ENCODE measurements around the gene RBM15B. TPM values are rescaled to one million over a fixed set of nuclear protein-coding genes. Genes with fewer than 3 reads are reported as not detected.

RBM15B gene
- total RNA-seq, 1 donor from 2014 or later = 25.1 TPM

DNA sequence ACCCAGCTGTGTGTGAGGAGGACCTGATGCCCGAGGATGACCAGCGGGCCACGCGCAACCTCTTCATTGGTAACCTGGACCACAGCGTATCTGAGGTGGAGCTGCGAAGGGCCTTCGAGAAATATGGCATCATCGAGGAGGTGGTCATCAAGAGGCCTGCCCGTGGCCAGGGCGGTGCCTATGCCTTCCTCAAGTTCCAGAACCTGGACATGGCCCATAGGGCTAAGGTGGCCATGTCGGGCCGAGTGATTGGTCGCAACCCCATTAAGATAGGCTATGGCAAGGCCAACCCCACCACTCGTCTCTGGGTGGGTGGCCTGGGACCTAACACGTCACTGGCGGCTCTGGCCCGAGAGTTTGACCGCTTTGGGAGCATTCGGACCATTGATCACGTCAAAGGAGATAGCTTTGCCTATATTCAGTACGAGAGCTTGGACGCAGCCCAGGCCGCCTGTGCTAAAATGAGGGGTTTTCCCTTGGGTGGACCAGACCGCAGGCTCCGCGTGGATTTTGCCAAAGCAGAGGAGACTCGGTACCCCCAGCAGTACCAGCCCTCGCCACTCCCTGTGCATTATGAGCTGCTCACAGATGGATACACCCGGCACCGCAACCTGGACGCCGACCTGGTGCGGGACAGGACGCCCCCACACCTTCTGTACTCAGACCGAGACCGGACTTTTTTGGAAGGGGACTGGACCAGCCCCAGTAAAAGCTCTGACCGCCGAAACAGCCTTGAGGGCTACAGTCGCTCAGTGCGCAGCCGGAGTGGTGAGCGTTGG is 1.5 kb downstream of the RBM15B start:
- ATAC-seq = no peak

DNA sequence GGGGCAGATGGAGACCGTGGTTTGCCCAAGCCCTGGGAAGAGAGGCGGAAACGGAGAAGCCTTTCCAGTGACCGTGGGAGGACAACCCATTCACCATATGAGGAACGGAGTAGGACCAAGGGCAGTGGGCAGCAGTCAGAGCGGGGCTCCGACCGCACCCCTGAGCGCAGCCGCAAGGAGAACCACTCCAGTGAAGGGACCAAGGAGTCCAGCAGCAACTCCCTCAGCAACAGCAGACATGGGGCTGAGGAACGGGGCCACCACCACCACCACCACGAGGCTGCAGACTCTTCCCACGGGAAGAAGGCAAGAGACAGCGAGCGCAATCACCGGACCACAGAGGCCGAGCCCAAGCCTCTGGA is 2.0 kb downstream of the RBM15B start:
- no peak for ATAC-seq

DNA sequence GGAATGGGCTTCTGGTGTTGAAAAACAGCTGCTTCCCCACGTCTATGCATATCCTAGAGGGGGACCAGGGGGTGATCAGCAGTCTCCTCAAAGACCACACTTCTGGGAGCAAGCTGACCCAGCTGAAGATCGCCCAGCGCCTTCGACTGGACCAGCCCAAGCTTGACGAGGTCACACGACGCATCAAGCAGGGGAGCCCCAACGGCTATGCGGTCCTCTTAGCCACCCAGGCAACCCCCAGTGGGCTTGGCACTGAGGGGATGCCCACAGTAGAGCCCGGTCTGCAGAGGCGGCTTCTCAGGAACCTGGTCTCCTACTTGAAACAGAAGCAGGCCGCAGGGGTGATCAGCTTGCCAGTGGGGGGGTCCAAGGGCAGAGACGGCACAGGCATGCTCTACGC is 2.5 kb downstream of the RBM15B start:
- no peak for ATAC-seq

DNA sequence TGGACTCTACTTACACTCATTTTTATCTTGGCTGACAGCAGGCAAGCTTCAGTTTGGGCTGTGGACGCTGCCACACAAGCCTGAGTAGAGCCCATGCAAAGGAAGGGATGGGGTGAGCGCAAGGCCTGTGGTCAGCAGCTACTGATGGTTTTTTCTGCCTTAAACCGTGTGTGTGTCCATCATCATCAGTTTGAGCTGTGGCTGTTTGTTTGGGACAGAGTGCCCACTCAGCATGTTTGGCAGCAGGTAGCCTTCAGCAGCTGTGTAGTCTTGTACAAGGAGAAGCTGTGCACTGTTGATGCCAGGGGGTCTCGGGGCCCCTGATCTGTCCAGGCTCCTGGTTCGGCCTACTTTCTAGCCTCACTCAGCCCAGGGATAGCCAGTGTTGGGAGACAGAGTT is 3.5 kb downstream of the RBM15B start:
- ATAC-seq = no peak

DNA sequence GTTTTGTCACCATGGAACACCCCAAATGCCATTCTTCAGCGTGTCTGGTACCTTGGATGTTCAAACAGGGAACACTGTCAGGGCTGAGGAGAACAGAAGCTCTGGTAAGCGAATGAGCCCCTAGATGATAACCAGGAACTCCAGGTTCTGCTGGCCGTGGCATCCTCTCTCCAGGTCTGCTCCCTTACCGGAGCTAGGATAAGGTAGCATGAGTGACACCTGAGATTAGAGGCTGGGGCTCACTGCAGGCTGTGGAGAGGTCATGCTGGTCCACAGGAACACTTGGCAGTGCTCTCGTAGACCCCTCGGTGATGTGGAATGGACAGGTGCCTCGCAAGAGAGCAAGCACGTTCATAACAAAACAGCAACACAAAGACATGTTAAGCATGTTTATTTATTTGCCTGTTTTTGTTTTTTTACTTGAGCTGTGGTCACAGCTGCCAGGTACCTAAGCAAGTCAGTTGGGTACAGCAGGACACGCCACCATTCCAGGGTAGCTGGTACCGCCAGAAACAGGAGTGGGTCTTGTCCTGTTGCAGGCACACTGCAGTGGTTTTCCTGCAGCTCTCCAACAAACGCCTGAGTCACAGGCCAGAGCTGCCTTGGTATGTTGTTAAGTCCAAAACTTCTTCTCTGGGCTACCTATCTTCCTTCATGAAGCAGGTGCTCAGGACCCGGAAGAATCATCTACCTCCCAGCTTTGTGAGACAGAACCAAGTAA is 4.6 kb downstream of the RBM15B start:
- ATAC-seq = no peak

DNA sequence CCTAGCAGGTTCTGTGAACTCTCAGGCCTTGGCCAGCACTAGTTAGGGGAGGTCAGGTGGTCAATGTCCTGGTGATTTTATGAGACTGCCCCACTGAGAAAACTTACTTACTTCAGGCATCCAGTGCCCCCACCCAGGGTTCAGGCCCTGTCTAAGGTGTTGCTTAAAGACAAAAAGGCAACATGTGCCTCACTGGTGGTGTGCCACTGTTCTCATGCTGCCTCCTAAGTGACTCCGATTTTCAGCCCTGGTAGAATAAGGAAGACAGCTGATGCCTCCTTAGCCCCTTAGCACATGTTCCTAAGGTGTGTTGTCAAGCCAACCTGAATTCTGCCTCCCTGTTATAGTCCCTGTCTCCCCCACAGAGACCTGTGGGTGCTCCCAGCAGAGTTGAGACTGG is 5.3 kb downstream of the RBM15B start:
- ATAC-seq = no peak

DNA sequence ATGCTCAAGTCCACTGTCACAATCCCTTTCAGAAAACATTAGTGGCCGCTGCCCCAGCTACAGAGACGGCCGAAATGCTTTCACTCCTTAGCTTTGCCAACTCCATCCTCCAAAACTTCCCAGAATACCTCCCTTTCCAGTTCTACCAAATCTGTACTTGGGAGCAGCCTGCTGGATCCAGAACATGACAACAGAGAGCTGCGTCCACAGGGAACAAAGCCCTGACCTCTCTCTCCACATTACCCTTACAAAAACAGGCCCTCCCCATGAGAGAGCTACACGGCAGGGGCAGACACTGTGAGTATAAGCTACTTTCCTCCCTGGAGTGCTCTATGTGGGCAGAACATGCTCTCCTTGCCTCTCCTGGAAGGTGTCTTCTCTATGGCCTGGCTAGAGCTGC is 6.3 kb downstream of the RBM15B start:
- no peak for ATAC-seq

DNA sequence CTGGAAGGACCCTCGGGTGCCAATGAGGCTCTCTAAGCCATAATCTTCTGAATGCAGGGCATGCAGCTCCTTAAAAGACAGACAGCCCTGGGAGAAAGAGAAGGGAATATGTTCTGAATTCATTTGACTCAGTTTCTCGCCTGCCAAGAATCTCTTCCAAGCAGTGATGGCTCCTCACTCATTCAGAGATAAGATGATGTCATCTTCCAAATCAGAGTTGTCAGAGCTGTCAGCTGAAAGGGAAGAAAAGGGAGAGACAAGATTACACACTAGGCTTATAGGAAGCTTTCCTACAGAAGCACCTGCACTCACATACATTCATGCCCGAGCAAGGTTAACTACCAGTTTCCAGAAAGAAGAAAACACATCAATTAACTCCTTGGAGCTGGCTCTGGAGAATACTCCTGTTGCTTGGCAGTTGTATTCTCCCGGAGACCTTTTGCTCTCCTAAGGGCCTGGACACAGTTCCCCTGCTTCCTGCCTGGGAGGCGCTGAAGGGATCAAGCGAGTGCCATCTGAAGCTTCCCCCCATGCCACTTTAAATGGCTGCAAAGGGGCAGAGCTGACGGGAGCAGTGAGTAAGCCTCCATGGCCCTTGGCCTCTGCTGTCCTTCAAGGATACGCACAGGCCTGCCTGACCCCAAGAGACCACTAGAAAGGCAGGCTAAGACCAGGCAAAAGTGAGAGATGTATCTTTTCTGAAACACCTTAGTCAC is 7.7 kb downstream of the RBM15B start:
- ATAC-seq = no peak

DNA sequence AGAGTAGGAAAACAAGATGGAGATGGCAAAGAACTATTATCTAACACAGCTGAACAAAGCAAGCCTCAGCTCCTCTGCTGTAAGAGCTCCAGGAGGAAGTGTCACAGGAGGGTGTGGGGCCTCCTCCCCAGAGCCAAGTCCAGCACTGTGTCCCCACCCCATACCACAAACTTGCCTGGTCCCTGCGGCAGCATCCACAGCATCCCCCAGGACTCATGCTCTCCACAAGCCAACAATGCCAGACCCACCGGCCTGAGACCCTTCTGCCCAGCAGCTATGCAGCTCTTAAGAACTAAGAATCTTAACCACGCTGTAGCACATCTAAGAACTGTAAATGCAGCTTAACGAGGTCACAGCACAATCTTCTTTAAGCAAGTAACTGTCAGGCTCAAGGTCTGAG is 9.1 kb downstream of the RBM15B start:
- ATAC-seq = peak; percentile 22

DNA sequence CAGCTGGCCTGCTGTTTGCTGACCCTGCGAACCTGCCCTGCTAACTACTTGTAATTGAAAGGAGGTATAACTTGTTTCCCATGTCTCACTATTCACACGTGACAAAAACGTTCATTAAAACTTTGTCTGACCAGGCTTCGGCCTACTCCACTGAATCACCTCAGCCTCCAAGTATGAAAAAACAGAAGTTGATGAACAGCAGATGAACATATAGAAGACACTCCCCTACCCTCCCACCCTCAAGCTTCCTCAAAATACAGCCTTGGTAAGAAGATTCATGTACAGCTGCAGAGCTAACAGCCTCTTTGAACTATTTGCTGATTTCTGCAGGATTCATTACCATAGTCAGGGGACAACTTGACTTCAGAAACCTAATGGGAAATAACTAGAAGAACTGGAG is 10.7 kb downstream of the RBM15B start:
- no peak for ATAC-seq

DNA sequence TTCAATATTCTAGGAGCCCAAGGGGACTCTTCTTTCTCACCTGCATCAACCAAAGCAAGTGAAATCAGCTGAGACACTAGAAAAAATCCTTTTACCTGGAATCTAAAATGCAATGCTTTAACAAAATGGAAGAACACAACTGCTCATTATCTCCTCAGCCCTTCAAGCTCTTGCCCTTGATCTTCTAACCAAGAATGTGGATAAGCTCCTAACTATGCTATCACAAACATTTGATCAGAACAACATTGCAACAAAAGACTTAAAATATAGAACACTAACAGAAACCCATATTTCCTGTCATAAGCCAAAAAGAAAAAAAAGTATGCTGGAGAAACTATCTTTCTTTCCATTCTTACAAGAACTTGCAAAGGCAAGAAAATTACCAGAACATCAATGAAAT is 12.6 kb downstream of the RBM15B start:
- no peak for ATAC-seq

DNA sequence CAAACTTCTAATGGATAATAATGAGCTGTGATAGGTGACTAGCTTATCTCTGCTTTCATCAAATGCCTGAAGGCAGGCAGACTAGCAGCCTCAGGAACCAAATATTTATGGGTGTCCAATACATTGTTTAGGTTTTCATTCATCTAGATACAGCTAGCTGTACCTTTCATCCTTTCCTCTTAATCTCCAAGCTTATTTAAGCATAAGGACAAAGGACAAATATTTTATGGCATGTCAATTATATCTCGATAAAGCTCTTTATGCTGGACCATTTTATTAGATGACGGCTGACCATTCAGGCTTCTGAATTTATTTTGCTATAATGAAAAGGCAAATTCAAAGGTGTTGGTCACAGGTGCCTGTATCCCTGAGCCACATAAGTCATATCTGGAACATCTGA is 16.9 kb downstream of the RBM15B start:
- no peak for ATAC-seq

DNA sequence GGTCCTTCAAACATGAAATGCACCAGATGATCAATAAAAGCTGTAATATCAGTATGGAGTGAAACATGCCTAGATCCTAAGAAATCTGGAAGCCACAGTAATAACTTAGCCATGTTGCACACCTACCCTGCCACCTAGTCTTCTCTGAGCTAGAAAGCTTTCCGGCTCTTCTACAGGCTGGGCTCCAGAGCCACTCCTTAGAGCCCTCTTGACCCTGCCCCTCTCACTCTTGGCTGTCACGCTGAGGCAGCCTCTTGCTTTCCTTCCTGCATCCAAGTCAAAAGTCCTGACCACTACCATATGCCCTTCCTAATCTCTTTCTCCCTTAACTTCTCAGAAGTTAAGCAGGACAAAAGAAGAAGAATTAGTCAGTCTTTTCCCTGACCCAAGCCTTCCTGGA is 17.7 kb downstream of the RBM15B start:
- ATAC-seq = no peak

DNA sequence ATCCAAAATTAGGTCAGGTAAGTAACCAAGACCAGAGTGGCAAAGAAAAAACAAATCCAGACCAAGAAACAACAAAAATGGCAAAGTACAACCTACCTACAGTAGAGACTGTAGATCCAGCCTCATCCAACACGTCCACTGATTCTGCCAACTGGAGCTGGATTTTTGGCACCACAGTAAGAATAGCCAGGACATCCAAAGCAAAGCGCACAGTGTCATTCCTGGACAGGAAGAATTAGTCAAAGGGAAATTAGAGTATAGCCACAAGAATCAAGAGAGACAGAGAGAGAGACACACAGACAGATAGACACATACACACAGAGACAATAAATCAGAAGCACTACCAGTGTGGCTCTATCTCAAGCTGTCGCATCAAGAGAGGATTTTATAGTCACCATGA is 31.1 kb downstream of the RBM15B start:
- ATAC-seq = no peak

DNA sequence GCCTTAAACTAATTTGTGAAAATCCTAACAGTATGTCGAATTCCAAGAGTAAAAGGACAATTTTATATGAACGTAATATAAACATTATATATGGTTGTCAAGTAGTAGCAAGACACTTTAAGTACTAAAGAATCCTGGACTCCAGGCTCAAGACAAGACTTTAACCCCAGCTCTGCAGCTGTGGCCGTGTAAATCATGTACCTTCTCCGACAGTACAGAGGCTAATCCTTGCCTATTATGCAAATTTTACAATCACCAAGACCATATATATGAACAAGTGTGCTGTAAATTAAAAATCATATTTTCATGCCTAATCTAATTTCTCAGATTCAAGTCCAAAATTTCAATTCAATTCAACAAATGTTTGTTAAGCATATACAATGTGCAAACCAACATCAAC is 35.8 kb downstream of the RBM15B start:
- no peak for ATAC-seq

DNA sequence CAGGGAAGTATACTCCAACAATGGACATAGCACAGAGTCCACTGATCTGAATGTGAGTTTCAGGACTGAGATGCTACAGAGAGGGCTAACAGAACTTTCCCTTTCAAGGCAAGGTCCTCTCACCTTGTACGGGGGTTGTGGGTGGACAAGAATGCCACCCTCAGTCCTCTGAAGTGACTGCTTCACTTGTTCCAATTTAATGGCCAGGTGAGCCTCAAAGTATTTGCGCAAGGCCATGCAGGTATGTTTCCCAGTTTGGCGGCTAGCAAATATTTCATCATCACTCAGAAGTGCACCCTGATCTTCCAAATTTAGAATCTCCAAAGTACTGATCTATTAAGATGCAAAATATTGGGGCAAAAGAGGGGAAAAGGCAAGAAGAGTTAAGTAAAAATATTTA is 38.1 kb downstream of the RBM15B start:
- ATAC-seq = no peak

DNA sequence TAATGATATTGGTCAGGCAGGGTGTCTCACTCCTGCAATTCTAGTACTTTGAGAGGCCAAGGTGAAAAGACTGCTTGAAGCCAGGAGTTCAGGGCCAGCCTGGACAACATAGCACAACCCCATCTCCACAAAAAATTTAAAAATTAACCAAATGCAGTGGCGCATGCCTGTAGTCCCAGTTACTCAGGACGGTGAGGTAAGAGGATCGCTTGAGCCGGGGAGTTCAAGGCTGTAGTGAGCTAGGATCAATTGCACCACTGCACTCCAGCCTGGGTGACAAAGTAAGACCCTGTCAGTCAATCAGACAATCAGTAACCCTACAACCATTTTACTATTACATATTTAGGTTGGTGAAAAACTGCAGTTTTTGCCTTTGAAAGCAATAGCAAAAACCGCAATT is 43.0 kb downstream of the RBM15B start:
- ATAC-seq = no peak

DNA sequence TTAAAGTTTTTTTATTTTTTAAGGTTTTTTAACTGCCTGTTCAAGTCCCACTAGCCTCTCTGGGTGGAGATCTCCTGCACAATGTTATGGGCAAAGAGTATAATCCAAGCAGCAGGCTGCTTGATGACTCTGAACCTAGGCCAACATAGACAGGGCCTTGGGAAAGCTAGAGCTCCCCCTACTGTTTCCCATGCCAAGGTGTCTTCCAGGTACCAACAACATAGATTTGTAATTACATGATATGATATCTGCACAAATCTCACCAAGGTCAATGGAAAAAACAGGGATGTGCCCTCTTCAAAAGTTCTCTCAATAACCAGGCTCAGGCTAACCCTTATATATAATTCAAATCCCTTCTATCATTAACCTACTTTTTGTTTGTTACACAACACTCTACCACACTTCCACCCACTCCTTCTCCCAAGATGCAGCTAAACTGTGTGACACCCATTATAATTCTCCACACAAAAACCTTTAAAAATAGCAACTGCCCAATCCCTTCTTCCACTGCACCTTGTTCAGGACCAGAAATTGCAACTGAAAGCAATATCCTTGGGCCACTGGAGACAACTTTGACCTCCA is 43.8 kb downstream of the RBM15B start:
- ATAC-seq = peak; percentile 79

DNA sequence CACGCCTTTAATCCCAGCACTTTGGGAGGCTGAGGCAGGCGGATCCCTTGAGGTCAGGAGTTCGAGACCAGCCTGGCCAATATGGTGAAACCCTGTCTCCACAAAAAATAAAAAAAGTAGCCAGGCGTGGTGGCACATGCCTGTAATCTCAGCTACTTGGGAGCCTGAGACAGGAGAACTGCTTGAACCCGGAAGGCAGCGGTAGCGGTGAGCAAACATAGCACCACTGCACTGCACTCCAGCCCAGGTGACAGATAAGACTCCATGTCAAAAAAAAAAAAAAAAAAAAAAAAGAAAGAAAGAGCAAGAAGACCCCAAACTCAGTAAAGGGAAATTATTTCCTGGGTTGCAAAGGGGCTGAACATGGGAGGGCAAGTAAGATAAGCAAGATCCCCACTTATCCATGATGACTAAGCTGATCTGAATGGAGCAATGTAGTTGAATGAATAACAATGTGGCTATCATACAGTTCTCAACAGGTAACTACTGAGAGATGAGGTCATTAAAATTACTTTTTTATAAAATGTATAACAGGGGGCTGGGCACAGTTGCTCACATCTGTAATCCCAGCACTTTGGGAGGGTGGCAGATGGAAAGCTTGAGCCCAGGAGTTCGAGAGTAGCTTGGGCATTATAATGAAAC is 46.0 kb downstream of the RBM15B start:
- no peak for ATAC-seq

DNA sequence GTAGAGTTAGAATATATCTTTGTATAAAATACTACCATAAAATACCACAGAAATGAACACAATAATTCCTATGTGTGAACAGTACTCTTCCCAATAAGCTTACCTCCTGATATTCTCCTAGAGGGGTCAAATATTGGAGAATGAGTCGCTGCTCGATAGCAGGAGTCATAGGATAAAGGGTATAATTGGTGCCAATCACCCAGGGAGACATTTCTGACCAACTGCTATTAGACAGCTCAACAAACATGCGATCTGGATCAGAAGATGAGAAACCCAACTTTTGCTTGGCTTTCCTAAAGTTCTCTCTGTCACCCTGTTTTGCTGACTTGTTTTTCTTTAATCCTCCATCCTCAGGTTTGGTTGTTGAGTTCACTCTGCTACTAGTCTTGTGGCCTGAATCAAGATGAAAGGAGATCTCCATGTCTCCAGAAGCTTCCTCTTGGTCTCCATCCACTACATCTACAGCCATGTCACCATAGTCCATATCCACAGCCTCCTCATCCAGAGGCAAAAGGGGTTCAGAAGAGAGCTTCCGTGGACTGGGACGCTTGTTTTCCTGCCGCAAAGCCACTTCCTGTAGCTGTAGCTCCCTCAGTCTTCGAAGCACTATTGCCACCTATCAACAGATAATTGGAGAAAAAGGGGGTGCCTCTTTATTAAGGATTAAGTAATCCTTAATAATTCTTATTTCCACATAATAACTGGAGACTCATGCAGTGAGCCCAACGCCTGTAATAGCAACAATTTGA is 50.4 kb downstream of the RBM15B start:
- ATAC-seq = no peak

DNA sequence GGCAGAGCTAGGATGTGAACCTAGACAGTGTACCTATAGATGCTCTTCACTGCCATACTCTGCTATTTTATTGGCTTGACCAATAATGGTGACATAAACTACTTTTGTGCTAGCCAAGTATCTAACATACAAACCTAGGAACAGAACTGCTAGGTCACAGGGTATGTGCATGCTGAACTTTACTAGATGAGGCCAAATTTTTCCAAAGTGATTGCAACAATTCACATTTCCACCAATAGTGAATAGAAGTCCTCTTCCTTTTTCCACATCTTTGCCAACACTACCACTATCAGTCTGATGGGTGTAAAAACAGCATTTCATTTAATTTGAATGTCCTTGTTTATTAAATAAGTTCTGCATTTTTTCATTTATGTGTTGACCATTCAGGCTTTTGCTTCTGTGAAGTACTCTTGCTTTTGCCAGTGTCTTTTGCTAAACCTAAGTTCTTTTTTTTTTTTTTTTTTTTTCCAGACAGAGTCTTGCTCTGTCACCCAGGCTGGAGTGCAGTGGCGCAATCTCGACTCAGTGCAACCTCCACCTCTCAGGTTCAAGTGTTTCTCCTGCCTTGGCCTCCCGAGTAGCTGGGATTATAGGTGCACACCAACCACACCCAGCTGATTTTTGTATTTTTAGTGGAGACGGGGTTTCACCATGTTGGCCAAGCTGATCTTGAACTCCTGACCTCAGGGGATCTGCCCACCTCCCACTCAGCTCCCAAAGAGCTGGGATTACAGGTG is 54.6 kb downstream of the RBM15B start:
- no peak for ATAC-seq
